K562 (cell line): ENCODE measurements around the gene RXRA. TPM values are rescaled to one million over a fixed set of nuclear protein-coding genes. Genes with fewer than 3 reads are reported as not detected.

Experiments used
- BCL6 ChIP-seq: fragments of 250-450 bp; sonication (Bioruptor Pico); IDR thresholded peaks from 2 replicates; pipeline ENCODE4 v1.4.0; 2020
- CAMTA2 ChIP-seq: fragments of 250-450 bp; sonication (Bioruptor Pico); conservative IDR thresholded peaks from 2 replicates; pipeline ENCODE4 v1.5.1; 2022
- CXXC5 ChIP-seq: fragments of 250-450 bp; sonication (Bioruptor Pico); IDR thresholded peaks from 2 replicates; pipeline ENCODE4 v1.8.0; 2022; ENCODE audit warnings: inconsistent platforms, mild to moderate bottlenecking, moderate library complexity
- DPF2 ChIP-seq: fragments of 450-650 bp; IDR thresholded peaks from 2 replicates; pipeline ENCODE4 v1.6.1; 2016
- HES1 ChIP-seq: fragments of 450-650 bp; IDR thresholded peaks from 2 replicates; pipeline ENCODE4 v1.6.1; 2016; ENCODE audit warnings: low read depth, mild to moderate bottlenecking, moderate library complexity
- KLF16 ChIP-seq: IDR thresholded peaks from 2 replicates; pipeline ENCODE4 v1.6.1; 2016; ENCODE audit warnings: antibody characterized with exemption
- MAFK ChIP-seq: IDR thresholded peaks from 2 replicates; pipeline ENCODE4 v1.6.1; 2011; ENCODE audit warnings: low read length, improper control_type of control experiment
- MXI1 ChIP-seq: IDR thresholded peaks from 2 replicates; pipeline ENCODE4 v1.6.1; 2011; ENCODE audit warnings: low read depth, mild to moderate bottlenecking, improper control_type of control experiment, low read length
- NFIX ChIP-seq: fragments of 250-450 bp; sonication (Bioruptor Pico); IDR thresholded peaks from 2 replicates; pipeline ENCODE4 v1.4.0; 2020; ENCODE audit warnings: low read depth, mild to moderate bottlenecking, moderate library complexity
- OTX1 ChIP-seq: fragments of 450-650 bp; formaldehyde crosslinking; IDR thresholded peaks from 2 replicates; pipeline ENCODE4 v1.4.0; 2022; ENCODE audit warnings: mild to moderate bottlenecking
- RBM14 ChIP-seq: fragments of 200-400 bp; formaldehyde crosslinking; IDR thresholded peaks from 2 replicates; pipeline ENCODE4 v1.6.1; 2018; ENCODE audit warnings: low read depth, mild to moderate bottlenecking, low read length, moderate library complexity, borderline replicate concordance; ENCODE audit not compliant: insufficient read depth
- SMARCA4 ChIP-seq: fragments of 450-650 bp; IDR thresholded peaks from 2 replicates; pipeline ENCODE4 v1.6.1; 2016
- STAG1 ChIP-seq: sonication (generic); formaldehyde crosslinking; IDR thresholded peaks from 2 replicates; pipeline ENCODE4 v1.5.0; 2020; ENCODE audit warnings: missing genetic modification reagents, borderline replicate concordance
- TAF15 ChIP-seq: fragments of 200-400 bp; formaldehyde crosslinking; IDR thresholded peaks from 2 replicates; pipeline ENCODE4 v1.6.1; 2017; ENCODE audit warnings: mild to moderate bottlenecking, low read depth, low read length, moderate library complexity
- USF1 ChIP-seq: sonication (generic); formaldehyde crosslinking; IDR thresholded peaks from 2 replicates; pipeline ENCODE4 v1.9.0; 2022; ENCODE audit warnings: mild to moderate bottlenecking, missing genetic modification reagents
- ZBTB17 ChIP-seq: fragments of 450-650 bp; formaldehyde crosslinking; IDR thresholded peaks from 2 replicates; pipeline ENCODE4 v1.4.0; 2020; ENCODE audit warnings: mild to moderate bottlenecking
- ZBTB26 ChIP-seq: fragments of 450-650 bp; formaldehyde crosslinking; IDR thresholded peaks from 2 replicates; pipeline ENCODE4 v1.4.0; 2022; ENCODE audit warnings: missing genetic modification characterization
- ZBTB33 ChIP-seq: sonication (generic); formaldehyde crosslinking; IDR thresholded peaks from 2 replicates; pipeline ENCODE4 v1.8.1; 2023; ENCODE audit warnings: mild to moderate bottlenecking, missing genetic modification reagents
- ZC3H11A ChIP-seq: IDR thresholded peaks from 2 replicates; pipeline ENCODE4 v1.6.1; 2012; ENCODE audit warnings: low read depth, low read length, improper control_type of control experiment
- ZNF143 ChIP-seq: sonication (generic); formaldehyde crosslinking; IDR thresholded peaks from 2 replicates; pipeline ENCODE4 v1.9.0; 2022; ENCODE audit warnings: mild to moderate bottlenecking, missing genetic modification reagents
- ZNF589 ChIP-seq: fragments of 200-800 bp; sonication (Bioruptor generic); IDR thresholded peaks from 2 replicates; pipeline ENCODE4 v1.6.1; 2016; ENCODE audit warnings: low read depth, missing genetic modification characterization, missing compliant biosample characterization
- polyA plus RNA-seq, 8 experiments: library from polyadenylated mRNA; depleted of rRNA in 4 of 8; stranded (reverse) in 5 of 8; unstranded in 3 of 8; fragments of >200 nt; fragmentation: Nextera tagmentation in 2 of 8; fragmentation: Illumina TruSeq in 1 of 8; extraction: Ambion mirVana in 2 of 8; extraction: Trizol in 1 of 8; gene quantifications; 2 replicates each; pipeline versions ENCODE4 v1.2.1 to v1.2.3, GENCODE V29; 2011 to 2014; ENCODE audit warnings: inconsistent platforms in 1 of 8, missing spikeins in 1 of 8
- total RNA-seq, 7 experiments: library from RNA; depleted of rRNA in 6 of 7; stranded (reverse); fragments of >200 nt in 6 of 7; fragmentation: Illumina TruSeq in 2 of 7; extraction: Trizol in 2 of 7; gene quantifications; 2 replicates each; pipeline versions ENCODE4 v1.2.1 to v1.2.3, GENCODE V29; 2011 to 2021; ENCODE audit warnings: low replicate concordance in 1 of 7
- TF ChIP-seq, protein P1 (sequence below): fragments of 450-650 bp; IDR thresholded peaks from 2 replicates; pipeline ENCODE4 v1.6.1; 2017; ENCODE audit warnings: mild to moderate bottlenecking, moderate library complexity
- TF ChIP-seq, protein P2 (sequence below): fragments of 200-800 bp; sonication (Bioruptor generic); IDR thresholded peaks from 2 replicates; pipeline ENCODE4 v1.6.1; 2017; ENCODE audit warnings: missing genetic modification characterization, missing compliant biosample characterization

The RXRA gene
- total and polyA plus RNA-seq, 9 of the 15 experiments (the other 6 are each of a cell fraction or from before 2014, with no cell fraction given) = 0.35 to 23.6 (median 4.6) TPM

- TF ChIP-seq, protein P1, sequence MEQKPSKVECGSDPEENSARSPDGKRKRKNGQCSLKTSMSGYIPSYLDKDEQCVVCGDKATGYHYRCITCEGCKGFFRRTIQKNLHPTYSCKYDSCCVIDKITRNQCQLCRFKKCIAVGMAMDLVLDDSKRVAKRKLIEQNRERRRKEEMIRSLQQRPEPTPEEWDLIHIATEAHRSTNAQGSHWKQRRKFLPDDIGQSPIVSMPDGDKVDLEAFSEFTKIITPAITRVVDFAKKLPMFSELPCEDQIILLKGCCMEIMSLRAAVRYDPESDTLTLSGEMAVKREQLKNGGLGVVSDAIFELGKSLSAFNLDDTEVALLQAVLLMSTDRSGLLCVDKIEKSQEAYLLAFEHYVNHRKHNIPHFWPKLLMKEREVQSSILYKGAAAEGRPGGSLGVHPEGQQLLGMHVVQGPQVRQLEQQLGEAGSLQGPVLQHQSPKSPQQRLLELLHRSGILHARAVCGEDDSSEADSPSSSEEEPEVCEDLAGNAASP = no peak
- TF ChIP-seq ZNF143 (CRISPR knock-in tag) (no peak), ZBTB17 (CRISPR knock-in tag) (no peak), SMARCA4 (0 out of 2 replicates have a peak, but pooled peaks have one; percentile 43), DPF2 (peak; percentile 65), KLF16 (peak; percentile 54; the same call in 1 of the 2 replicates), TAF15 (no peak), STAG1 (CRISPR knock-in tag) (no peak), ZNF589 (CRISPR knock-in tag) (no peak), ZBTB26 (CRISPR knock-in tag) (no peak), NFIX (CRISPR knock-in tag) (no peak), OTX1 (CRISPR knock-in tag) (no peak), RBM14 (no peak), ZC3H11A (no peak), MXI1 (no peak), CXXC5 (CRISPR knock-in tag) (no peak), ZBTB33 (CRISPR knock-in tag) (no peak), BCL6 (CRISPR knock-in tag) (no peak), USF1 (no peak), MAFK (no peak), CAMTA2 (no peak), HES1 (no peak)
- TF ChIP-seq, protein P2, sequence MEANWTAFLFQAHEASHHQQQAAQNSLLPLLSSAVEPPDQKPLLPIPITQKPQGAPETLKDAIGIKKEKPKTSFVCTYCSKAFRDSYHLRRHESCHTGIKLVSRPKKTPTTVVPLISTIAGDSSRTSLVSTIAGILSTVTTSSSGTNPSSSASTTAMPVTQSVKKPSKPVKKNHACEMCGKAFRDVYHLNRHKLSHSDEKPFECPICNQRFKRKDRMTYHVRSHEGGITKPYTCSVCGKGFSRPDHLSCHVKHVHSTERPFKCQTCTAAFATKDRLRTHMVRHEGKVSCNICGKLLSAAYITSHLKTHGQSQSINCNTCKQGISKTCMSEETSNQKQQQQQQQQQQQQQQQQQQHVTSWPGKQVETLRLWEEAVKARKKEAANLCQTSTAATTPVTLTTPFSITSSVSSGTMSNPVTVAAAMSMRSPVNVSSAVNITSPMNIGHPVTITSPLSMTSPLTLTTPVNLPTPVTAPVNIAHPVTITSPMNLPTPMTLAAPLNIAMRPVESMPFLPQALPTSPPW (CRISPR knock-in tag) = peak; percentile 57; the same call in 1 of the 2 replicates
Measured at GRCh38 chr9:134316449-134317160, 9.7 kb upstream of the RXRA start (continued).
